Tibial artery (tissue), 4 donors: ENCODE data around the gene CD80.
"Not testable (repeated sequence)": the region's sequence is repeated elsewhere in the genome, so short reads cannot be mapped to it uniquely, and the experiment has no call there.

Experiments used
- DNase-seq, 2 donors: peaks; one replicate each; pipeline ENCODE4 v3.0.0-alpha.2; 2019
- H3K27ac ChIP-seq, 2 donors: fragments of 200-600 bp; sonication (generic) in 1 of 2; 1 replicate in 1 of 2; 2 replicates in 1 of 2; pipeline ENCODE4 v1.5.1; 2018 to 2019; ENCODE audit warnings: mild to moderate bottlenecking in 1 of 2
- H3K27me3 ChIP-seq, 2 donors: fragments of 200-600 bp; sonication (generic) in 1 of 2; one replicate each; pipeline versions ENCODE4 v1.5.1 to v1.6.0; 2016 to 2019
- H3K36me3 ChIP-seq, 3 donors: fragments of 200-600 bp; sonication (generic) in 2 of 3; one replicate each; pipeline ENCODE4 v1.5.1; 2016 to 2019; ENCODE audit warnings: mild to moderate bottlenecking in 2 of 3
- H3K4me1 ChIP-seq, 4 donors: fragments of 200-600 bp; sonication (generic) in 2 of 4; 1 replicate in 3 of 4; 2 replicates in 1 of 4; pipeline ENCODE4 v1.5.1; 2016 to 2019
- H3K4me3 ChIP-seq, 2 donors: fragments of 200-600 bp; sonication (generic) in 1 of 2; 1 replicate in 1 of 2; 2 replicates in 1 of 2; pipeline ENCODE4 v1.5.1; 2018 to 2019; ENCODE audit warnings: mild to moderate bottlenecking in 2 of 2
- H3K9me3 ChIP-seq, 3 donors: fragments of 200-600 bp; sonication (generic) in 1 of 3; one replicate each; pipeline ENCODE4 v1.5.1; 2016 to 2019
- intact Hi-C: fragments of 100-400 bp; cut with DNase I; formaldehyde crosslinking; loops from one replicate; pipeline ENCODE4 v1.15.0; 2023; ENCODE audit warnings: low total_unique reads
- TF ChIP-seq, protein P1 (sequence below), 2 experiments: fragments of 200-600 bp in 1 of 2; fragments of 450-650 bp in 1 of 2; IDR thresholded peaks; one replicate each; pipeline ENCODE4 v1.5.1; 2017 to 2019; ENCODE audit warnings: antibody characterized with exemption in 2 of 2, mild to moderate bottlenecking in 1 of 2, moderate library complexity in 1 of 2

CD80 gene

DNA sequence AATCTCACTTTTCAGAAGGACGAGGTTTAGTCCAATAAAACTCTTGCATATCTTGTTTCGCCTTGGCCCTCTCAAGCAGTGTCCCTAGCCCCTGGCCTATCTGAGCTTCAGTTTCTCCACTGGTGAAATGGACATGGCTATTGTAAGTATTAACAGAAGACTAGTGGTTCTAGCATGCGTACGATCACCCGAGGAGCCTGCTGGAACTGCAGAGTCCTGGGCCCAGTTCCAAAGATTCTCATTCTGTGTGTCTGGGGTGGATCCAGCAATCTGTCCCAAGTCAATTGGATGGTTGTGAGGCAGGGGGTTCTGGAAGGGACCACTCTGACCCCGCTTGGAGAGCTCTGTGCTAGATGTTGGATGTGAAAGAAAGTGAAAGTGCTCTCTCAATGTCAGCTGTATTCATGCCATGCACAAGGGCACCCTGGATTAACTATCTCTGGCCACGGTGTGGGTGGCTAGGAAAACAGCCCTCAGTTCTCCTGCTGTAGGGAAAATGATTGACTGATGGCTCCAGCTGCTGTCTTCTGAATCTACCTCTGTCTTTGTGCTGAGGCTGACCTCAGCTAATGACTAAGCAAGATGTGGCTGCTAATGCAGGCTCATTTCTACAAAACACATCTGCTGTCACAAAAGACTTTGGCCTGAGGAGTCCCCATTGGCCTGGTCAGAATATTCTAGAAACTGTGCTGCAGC lies 36.4 kb upstream of the CD80 start:
- peak overlapping the region; percentile 15 to 26 for H3K4me3 ChIP-seq
- H3K27me3 ChIP-seq: no peaks in the 10 kb centered on the region
- no peak for DNase-seq
- H3K27ac ChIP-seq: no peak overlapping the region
- TF ChIP-seq, protein P1, sequence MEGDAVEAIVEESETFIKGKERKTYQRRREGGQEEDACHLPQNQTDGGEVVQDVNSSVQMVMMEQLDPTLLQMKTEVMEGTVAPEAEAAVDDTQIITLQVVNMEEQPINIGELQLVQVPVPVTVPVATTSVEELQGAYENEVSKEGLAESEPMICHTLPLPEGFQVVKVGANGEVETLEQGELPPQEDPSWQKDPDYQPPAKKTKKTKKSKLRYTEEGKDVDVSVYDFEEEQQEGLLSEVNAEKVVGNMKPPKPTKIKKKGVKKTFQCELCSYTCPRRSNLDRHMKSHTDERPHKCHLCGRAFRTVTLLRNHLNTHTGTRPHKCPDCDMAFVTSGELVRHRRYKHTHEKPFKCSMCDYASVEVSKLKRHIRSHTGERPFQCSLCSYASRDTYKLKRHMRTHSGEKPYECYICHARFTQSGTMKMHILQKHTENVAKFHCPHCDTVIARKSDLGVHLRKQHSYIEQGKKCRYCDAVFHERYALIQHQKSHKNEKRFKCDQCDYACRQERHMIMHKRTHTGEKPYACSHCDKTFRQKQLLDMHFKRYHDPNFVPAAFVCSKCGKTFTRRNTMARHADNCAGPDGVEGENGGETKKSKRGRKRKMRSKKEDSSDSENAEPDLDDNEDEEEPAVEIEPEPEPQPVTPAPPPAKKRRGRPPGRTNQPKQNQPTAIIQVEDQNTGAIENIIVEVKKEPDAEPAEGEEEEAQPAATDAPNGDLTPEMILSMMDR (IDR thresholded peaks at IDR 0.05): no peak
- no peaks in the 10 kb centered on the region for H3K4me1 ChIP-seq
- intact Hi-C loops: no loop called here
- H3K9me3 ChIP-seq: no peaks in the 10 kb centered on the region
- H3K36me3 ChIP-seq: no peaks in the 10 kb centered on the region

GRCh38 chr3:119594929-119595328 lies 35.5 kb upstream of the CD80 start:
- H3K4me1 ChIP-seq, H3K36me3 ChIP-seq, H3K4me3 ChIP-seq, H3K27me3 ChIP-seq, DNase-seq, intact Hi-C loops, H3K9me3 ChIP-seq, H3K27ac ChIP-seq: not testable (repeated sequence)

- H3K4me3 ChIP-seq: no peak overlapping the region
- no peak for DNase-seq
- H3K27me3 ChIP-seq: no peaks in the 10 kb centered on the region
- intact Hi-C loops: no loop called here
- H3K9me3 ChIP-seq: no peaks in the 10 kb centered on the region
- TF ChIP-seq, protein P1 (IDR thresholded peaks at IDR 0.05): no peak
- no peaks in the 10 kb centered on the region for H3K4me1 ChIP-seq
- H3K36me3 ChIP-seq: no peaks in the 10 kb centered on the region
- H3K27ac ChIP-seq: no peak overlapping the region
These were observed 34.7 kb upstream of the CD80 start for GRCh38 chr3:119594066-119594465.

GRCh38 chr3:119592861-119593260 lies 33.4 kb upstream of the CD80 start:
- H3K27ac ChIP-seq: no peak overlapping the region
- H3K4me1 ChIP-seq: no peaks in the 10 kb centered on the region
- intact Hi-C loops: no loop called here
- DNase-seq: no peak
- H3K9me3 ChIP-seq: no peaks in the 10 kb centered on the region
- no peak overlapping the region for H3K4me3 ChIP-seq
- H3K36me3 ChIP-seq: no peaks in the 10 kb centered on the region
- TF ChIP-seq, protein P1 (IDR thresholded peaks at IDR 0.05): no peak
- no peaks in the 10 kb centered on the region for H3K27me3 ChIP-seq

DNA sequence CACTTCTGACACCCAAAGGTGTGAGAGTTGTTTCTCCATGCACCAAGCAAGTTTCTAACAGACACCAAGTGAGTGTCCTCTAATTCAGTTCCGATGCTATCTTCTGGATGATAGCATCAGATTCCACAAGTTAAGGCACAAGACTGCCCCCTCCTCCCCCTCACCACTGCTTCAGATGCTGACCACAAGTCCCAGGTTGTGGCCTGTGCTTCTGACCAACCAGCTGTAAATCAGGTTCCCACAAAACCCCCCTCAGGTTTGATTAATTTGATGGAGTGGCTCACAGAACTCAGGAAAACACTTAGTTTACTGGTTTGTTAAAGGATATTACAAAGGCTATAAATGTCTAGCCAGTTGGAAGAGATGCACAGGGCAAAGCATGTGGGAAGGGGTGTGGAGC lies 31.3 kb upstream of the CD80 start:
- Histone ChIP-seq H3K27me3 (no peaks in the 10 kb centered on the region), H3K36me3 (peaks cover 0 to 5% (median 5%) of the 10 kb centered on the region in 3 donors), H3K4me3 (no peak overlapping the region), H3K9me3 (no peaks in the 10 kb centered on the region), H3K27ac (no peak overlapping the region), H3K4me1 (no peaks in the 10 kb centered on the region)
- intact Hi-C loops: no loop called here
- TF ChIP-seq, protein P1 (IDR thresholded peaks at IDR 0.05): no peak
- no peak for DNase-seq

DNA sequence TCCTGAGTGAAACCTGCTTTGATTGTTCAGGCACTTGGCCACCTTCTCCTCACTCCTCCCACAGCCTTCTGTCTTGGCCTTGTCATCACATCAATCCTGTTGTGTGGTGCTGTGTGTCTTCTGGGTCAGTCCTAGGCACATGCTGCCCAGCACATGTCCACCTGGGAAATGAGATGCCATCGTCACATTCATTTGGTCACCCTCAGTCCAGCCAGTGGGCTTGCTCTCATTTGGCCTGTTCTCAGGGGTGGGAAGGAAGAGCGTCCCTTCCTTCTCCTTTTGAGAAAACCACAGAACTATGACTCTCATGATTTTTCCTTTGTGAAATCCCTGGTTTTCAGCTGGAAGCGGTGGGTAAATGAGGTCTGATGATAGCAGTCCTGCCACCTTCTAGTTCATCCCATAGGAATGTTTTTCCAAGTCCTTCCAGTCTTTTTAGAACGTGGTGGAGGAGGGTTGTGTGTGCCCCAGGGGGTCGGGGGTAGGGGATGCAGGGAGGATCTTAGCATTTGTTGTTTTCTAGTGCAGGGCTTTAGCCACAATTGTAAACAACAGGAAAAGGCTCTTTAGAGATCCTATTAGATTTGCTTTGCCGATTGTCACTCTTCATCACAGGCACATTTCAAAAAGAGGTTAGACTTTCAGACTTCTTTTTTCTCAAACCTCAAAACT lies 29.8 kb upstream of the CD80 start:
- intact Hi-C loops: no loop called here
- TF ChIP-seq, protein P1 (IDR thresholded peaks at IDR 0.05): no peak
- Histone ChIP-seq H3K4me3 (no peak overlapping the region), H3K27me3 (no peaks in the 10 kb centered on the region), H3K9me3 (no peaks in the 10 kb centered on the region), H3K4me1 (no peaks in the 10 kb centered on the region), H3K27ac (no peak overlapping the region), H3K36me3 (peaks cover 0 to 5% (median 5%) of the 10 kb centered on the region in 3 donors)
- no peak for DNase-seq
